ENCODE data around the gene TCF20. TPM values are rescaled to one million over a fixed set of nuclear protein-coding genes. Genes with fewer than 3 reads are reported as not detected.

The TCF20 gene
- total RNA-seq = 10 to 100 TPM; 11.6 to 18.8 (median 15.3) TPM
- 1 to 10 TPM; 4.2 to 5.3 TPM for polyA plus RNA-seq
- long read RNA-seq, donor 1, full-length matches to known transcripts = 2 of 4 reads
- long read RNA-seq, donor 1, partial matches to known transcripts = 1 of 4 reads
- long read RNA-seq, donor 1, other reads (novel, unspliced or antisense) = 1 of 4 reads
- long read RNA-seq, donor 2, full-length matches to known transcripts = 1 of 2 reads
- long read RNA-seq, donor 2, partial matches to known transcripts = 0 of 2 reads
- long read RNA-seq, donor 2, other reads (novel, unspliced or antisense) = 1 of 2 reads
- long read RNA-seq, donor 3, partial matches to known transcripts = 0 of 1 reads
- long read RNA-seq, donor 3, other reads (novel, unspliced or antisense) = 1 of 1 reads

DNA sequence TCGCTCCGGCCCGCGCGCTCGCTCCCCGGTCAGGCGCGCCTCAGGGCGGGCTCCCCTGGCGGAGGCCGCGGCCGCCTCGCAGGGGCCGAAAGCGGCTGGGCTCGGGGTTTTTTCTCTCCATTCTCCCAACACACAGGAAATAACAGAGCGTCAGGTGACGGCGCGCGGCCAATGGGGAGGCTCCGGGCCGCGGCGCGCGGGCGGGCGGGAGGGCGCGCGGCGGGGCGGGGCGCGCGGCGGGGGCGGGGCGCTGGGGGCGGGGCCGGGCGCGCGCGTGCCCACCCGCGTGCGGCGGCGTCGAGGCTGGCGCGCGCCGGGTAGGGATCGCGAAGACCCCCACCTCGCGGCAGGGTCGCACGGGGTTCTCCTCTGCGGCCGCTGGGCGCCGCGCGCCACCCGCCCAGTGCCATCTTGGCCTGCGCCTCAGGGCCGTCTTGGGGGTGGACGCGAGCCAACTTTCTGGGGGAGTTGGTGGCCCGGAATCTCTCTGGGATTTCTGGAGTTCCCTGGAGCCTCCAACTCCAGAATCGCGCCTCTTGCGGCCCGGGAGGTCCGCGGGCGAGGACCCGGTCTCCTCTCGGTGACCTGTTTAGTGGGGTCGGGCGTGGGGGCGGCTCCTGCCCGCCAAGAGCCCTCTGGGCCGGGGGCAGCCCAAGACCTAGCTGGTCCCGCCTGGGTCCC is at the start of gene TCF20:
Gene TCF20, minus strand, starts transcription at position 144 of the 681 bp plus-strand sequence. CDS start 55,348 bp downstream, outside the sequence.
- peaks cover 6 to 29% (median 17%) of the 10 kb centered on the region in 9 donors for H3K4me1 ChIP-seq
- ATAC-seq (peak; percentile 55 to 90 (median 85)), DNase-seq (peak; percentile 81 to 84)
- TF ChIP-seq, protein P1, sequence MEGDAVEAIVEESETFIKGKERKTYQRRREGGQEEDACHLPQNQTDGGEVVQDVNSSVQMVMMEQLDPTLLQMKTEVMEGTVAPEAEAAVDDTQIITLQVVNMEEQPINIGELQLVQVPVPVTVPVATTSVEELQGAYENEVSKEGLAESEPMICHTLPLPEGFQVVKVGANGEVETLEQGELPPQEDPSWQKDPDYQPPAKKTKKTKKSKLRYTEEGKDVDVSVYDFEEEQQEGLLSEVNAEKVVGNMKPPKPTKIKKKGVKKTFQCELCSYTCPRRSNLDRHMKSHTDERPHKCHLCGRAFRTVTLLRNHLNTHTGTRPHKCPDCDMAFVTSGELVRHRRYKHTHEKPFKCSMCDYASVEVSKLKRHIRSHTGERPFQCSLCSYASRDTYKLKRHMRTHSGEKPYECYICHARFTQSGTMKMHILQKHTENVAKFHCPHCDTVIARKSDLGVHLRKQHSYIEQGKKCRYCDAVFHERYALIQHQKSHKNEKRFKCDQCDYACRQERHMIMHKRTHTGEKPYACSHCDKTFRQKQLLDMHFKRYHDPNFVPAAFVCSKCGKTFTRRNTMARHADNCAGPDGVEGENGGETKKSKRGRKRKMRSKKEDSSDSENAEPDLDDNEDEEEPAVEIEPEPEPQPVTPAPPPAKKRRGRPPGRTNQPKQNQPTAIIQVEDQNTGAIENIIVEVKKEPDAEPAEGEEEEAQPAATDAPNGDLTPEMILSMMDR (IDR thresholded peaks at IDR 0.05) = peak in 1 of 9 donors; percentile 14
- H3K4me3 ChIP-seq = peak within 1 kb of the TSS; percentile 68 to 100 (median 98)
- 5 to 6% methylated on average over 71 to 91 of the region's 91 CpGs for WGBS, 2 donors
- no peaks in the 10 kb centered on the region for H3K36me3 ChIP-seq
- no peaks in the 10 kb centered on the region for H3K27me3 ChIP-seq
- intact Hi-C loops (cut with DNase I) = loop anchor here in 3 of 10 donors (10.0 kb wide), 1 partner anchor 164 kb away; the partner anchor contains the start of gene NFAM1 (in 3 of the 3)
- no peaks in the 10 kb centered on the region for H3K9me3 ChIP-seq
- peak within 1 kb of the TSS; percentile 46 to 91 (median 82) for H3K27ac ChIP-seq

DNA sequence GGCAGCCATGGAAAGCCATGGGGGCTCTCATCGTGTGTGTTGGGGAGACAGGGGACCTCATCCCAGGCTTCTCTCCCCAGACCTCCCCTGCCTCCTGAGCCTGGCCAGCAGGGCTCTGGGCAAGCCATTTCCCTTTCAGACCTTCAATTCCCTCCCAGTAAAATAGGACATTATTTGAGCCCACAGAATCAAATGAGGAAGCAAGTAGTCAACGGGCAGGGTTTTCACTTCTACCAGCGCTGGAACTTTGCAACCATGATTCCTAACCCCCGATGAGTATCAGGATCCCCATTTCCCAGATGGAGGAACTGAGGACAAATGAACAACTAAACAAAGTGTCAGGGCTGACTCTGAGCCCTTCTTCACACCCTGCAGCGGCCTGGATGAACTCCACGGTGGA is 48.9 kb upstream of the TCF20 start:
- TF ChIP-seq, protein P1 (IDR thresholded peaks at IDR 0.05) = no peak
- Histone ChIP-seq H3K27ac (no peak overlapping the region), H3K4me1 (peaks cover 0 to 9% (median 0%) of the 10 kb centered on the region in 9 donors), H3K4me3 (no peak overlapping the region), H3K36me3 (no peaks in the 10 kb centered on the region), H3K27me3 (peaks cover 0 to 9% (median 0%) of the 10 kb centered on the region in 7 donors), H3K9me3 (no peaks in the 10 kb centered on the region)
- WGBS, 2 donors = 84 to 86% methylated on average over 6 of the region's 6 CpGs
- no peak for ATAC-seq
- DNase-seq = no peak
- intact Hi-C loops (cut with DNase I) = loop anchor here in 3 of 10 donors (10.0 kb wide), 3 partner anchors 65 to 145 kb away; no protein-coding TSS in a partner anchor

- no peak for DNase-seq
- ATAC-seq = no peak
- no peak overlapping the region for H3K4me3 ChIP-seq
- H3K9me3 ChIP-seq = no peaks in the 10 kb centered on the region
- peaks cover 0 to 14% (median 0%) of the 10 kb centered on the region in 7 donors for H3K27me3 ChIP-seq
- intact Hi-C loops (cut with DNase I) = loop anchor here in 3 of 10 donors (10.0 kb wide), 3 partner anchors 66 to 144 kb away; no protein-coding TSS in a partner anchor
- WGBS, 2 donors = 90 to 91% methylated on average over 3 of the region's 3 CpGs
- H3K36me3 ChIP-seq = no peaks in the 10 kb centered on the region
- TF ChIP-seq, protein P1 (IDR thresholded peaks at IDR 0.05) = no peak
- peaks cover 0 to 14% (median 2%) of the 10 kb centered on the region in 9 donors for H3K4me1 ChIP-seq
- no peak overlapping the region for H3K27ac ChIP-seq
These were observed 48.5 kb upstream of the TCF20 start for GRCh38 chr22:42318967-42319366.
